ENCODE results near the gene ZNF90. TPM values are rescaled to one million over a fixed set of nuclear protein-coding genes. Genes with fewer than 3 reads are reported as not detected.
"Not testable (repeated sequence)": the region's sequence is repeated elsewhere in the genome, so short reads cannot be mapped to it uniquely, and the experiment has no call there.

ZNF90 gene
- total and polyA plus RNA-seq, 2 donors from 2014 or later: 2.3 to 4.7 TPM

DNA sequence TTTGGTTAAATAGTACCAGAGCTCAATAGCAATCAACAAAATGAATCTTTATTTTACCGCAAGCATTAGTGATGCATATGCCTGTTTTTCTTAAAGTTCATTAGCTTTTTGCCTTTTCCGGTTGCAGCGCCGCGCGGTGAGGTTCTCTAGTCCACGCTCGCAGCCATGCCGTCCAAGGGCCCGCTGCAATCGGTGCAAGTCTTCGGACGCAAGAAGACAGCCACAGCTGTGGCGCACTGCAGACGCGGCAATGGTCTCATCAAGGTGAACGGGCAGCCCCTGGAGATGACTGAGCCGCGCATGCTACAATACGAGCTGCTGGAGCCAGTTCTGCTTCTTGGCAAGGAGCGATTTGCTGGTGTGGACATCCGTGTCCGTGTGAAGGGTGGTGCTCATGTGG, 47.1 kb downstream of the ZNF90 start:
- Histone ChIP-seq H3K36me3 (ENCODE audit: control insufficient read depth in 2 of 3, insufficient read depth in 3 of 3, low read length in 3 of 3) (no peaks in the 10 kb centered on the region), H3K4me1 (ENCODE audit: control insufficient read depth in 2 of 3, insufficient read depth in 2 of 3, low read depth in 1 of 3, low read length in 3 of 3) (no peaks in the 10 kb centered on the region), H3K9me3 (ENCODE audit: control insufficient read depth in 2 of 3, insufficient read depth in 1 of 3, low read length in 3 of 3) (peaks cover 0 to 49% (median 9%) of the 10 kb centered on the region in 3 donors), H3K4me3 (ENCODE audit: low read length in 3 of 3) (no peak overlapping the region), H3K9ac (ENCODE audit: low read length in 3 of 3) (no peak overlapping the region), H3K27ac (ENCODE audit: low read depth in 2 of 2, low read length in 2 of 2) (no peak overlapping the region), H3K27me3 (ENCODE audit: control insufficient read depth, insufficient read depth, low read length) (no peaks in the 10 kb centered on the region)
- FAIRE-seq (no peak), DNase-seq (no peak)
- intact Hi-C loops (cut with DNase I): no loop called here
- TF ChIP-seq, protein P1, sequence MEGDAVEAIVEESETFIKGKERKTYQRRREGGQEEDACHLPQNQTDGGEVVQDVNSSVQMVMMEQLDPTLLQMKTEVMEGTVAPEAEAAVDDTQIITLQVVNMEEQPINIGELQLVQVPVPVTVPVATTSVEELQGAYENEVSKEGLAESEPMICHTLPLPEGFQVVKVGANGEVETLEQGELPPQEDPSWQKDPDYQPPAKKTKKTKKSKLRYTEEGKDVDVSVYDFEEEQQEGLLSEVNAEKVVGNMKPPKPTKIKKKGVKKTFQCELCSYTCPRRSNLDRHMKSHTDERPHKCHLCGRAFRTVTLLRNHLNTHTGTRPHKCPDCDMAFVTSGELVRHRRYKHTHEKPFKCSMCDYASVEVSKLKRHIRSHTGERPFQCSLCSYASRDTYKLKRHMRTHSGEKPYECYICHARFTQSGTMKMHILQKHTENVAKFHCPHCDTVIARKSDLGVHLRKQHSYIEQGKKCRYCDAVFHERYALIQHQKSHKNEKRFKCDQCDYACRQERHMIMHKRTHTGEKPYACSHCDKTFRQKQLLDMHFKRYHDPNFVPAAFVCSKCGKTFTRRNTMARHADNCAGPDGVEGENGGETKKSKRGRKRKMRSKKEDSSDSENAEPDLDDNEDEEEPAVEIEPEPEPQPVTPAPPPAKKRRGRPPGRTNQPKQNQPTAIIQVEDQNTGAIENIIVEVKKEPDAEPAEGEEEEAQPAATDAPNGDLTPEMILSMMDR (IDR thresholded peaks at IDR 0.05; ENCODE audit: borderline replicate concordance, extremely low read depth, insufficient read depth): no peak

DNA sequence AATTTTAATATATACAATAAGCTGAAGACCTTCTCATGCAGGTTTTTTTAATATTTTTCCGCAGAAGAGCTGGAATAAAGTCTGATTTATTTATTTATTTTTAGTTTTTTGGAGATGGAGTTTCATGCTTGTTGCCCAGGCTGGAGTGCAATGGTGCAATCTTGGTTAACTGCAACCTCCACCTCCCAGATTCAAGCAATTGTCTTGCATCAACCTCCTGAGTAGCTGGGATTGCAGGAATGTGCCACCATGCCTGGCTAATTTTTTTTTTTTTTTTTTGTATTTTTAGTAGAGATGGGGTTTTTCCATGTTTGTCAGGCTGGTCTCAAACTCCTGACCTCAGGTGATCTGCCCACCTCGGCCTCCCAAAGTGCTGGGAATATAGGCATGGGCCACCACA, 55.1 kb downstream of the ZNF90 start:
- H3K4me3 ChIP-seq (ENCODE audit: low read length in 3 of 3); H3K36me3 ChIP-seq (ENCODE audit: control insufficient read depth in 2 of 3, insufficient read depth in 3 of 3, low read length in 3 of 3); intact Hi-C loops (cut with DNase I); H3K27ac ChIP-seq (ENCODE audit: low read depth in 2 of 2, low read length in 2 of 2); DNase-seq; H3K9ac ChIP-seq (ENCODE audit: low read length in 3 of 3); H3K27me3 ChIP-seq (ENCODE audit: control insufficient read depth, insufficient read depth, low read length); H3K4me1 ChIP-seq (ENCODE audit: control insufficient read depth in 2 of 3, insufficient read depth in 2 of 3, low read depth in 1 of 3, low read length in 3 of 3); FAIRE-seq: not testable (repeated sequence)
- peaks cover 0 to 14% (median 4%) of the 10 kb centered on the region in 3 donors for H3K9me3 ChIP-seq (ENCODE audit: control insufficient read depth in 2 of 3, insufficient read depth in 1 of 3, low read length in 3 of 3)

DNA sequence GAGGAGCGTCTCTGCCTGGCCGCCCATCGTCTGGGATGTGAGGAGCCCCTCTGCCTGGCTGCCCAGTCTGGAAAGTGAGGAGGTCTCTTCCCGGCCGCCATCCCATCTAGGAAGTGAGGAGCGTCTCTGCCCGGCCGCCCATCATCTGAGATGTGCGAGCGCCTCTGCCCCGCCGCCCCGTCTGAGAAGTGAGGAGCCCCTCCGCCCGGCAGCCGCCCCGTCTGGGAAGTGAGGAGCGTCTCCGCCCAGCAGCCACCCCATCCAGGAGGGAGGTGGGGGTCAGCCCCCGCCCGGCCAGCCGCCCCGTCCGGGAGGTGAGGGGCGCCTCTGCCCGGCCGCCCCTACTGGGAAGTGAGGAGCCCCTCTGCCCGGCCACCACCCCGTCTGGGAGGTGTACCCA, 59.9 kb downstream of the ZNF90 start:
- H3K27ac ChIP-seq (ENCODE audit: low read depth in 2 of 2, low read length in 2 of 2); intact Hi-C loops (cut with DNase I); H3K27me3 ChIP-seq (ENCODE audit: control insufficient read depth, insufficient read depth, low read length); H3K4me1 ChIP-seq (ENCODE audit: control insufficient read depth in 2 of 3, insufficient read depth in 2 of 3, low read depth in 1 of 3, low read length in 3 of 3); H3K9me3 ChIP-seq (ENCODE audit: control insufficient read depth in 2 of 3, insufficient read depth in 1 of 3, low read length in 3 of 3); H3K9ac ChIP-seq (ENCODE audit: low read length in 3 of 3); FAIRE-seq; H3K4me3 ChIP-seq (ENCODE audit: low read length in 3 of 3); DNase-seq; H3K36me3 ChIP-seq (ENCODE audit: control insufficient read depth in 2 of 3, insufficient read depth in 3 of 3, low read length in 3 of 3): not testable (repeated sequence)

DNA sequence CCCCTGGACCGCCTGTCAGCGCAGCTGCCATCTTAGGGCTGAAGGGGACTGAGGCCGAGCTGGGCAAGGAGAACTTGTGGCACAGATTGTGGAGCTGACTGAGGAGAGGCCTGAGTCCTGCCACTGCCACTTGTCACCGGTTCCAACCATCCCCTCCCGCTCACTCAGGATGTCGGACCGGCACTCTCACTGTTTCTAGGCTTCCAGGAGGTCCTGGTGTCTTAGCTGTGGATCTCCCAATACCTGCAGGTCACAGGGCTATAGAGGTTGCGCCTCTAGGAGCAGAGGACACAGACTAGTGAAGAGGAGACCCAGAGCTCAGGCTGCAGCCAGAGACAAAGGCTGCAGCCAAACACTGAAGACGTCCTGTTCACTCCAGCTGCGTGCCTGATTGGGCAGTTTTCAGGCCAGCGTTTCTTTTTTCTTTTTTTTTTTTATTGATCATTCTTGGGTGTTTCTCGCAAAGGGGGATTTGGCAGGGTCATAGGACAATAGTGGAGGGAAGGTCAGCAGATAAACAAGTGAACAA, 73.9 kb downstream of the ZNF90 start:
- H3K27ac ChIP-seq (ENCODE audit: low read depth in 2 of 2, low read length in 2 of 2): no peak overlapping the region
- no peaks in the 10 kb centered on the region for H3K27me3 ChIP-seq (ENCODE audit: control insufficient read depth, insufficient read depth, low read length)
- H3K36me3 ChIP-seq (ENCODE audit: control insufficient read depth in 2 of 3, insufficient read depth in 3 of 3, low read length in 3 of 3): no peaks in the 10 kb centered on the region
- peaks cover 0 to 3% (median 0%) of the 10 kb centered on the region in 3 donors for H3K4me1 ChIP-seq (ENCODE audit: control insufficient read depth in 2 of 3, insufficient read depth in 2 of 3, low read depth in 1 of 3, low read length in 3 of 3)
- intact Hi-C loops (cut with DNase I): no loop called here
- TF ChIP-seq, protein P1 (IDR thresholded peaks at IDR 0.05; ENCODE audit: borderline replicate concordance, extremely low read depth, insufficient read depth): no peak
- FAIRE-seq: no peak
- no peaks in the 10 kb centered on the region for H3K9me3 ChIP-seq (ENCODE audit: control insufficient read depth in 2 of 3, insufficient read depth in 1 of 3, low read length in 3 of 3)
- no peak for DNase-seq
- no peak overlapping the region for H3K9ac ChIP-seq (ENCODE audit: low read length in 3 of 3)
- no peak overlapping the region for H3K4me3 ChIP-seq (ENCODE audit: low read length in 3 of 3)

DNA sequence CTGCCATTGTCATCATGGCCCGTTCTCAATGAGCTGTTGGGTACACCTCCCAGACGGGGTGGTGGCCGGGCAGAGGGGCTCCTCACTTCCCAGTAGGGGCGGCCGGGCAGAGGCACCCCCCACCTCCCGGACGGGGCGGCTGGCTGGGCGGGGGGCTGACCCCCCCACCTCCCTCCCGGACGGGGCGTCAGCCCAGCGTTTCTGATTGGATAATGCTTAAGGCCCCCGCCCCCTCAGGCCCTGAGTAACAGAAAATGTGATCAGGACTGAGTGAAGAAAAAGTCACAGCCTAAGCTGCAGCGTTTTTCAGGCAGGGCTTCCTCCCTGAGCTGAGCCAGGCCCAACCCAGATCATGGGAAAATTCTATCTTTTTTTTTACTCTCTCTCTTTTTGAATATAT, 74.7 kb downstream of the ZNF90 start:
- intact Hi-C loops (cut with DNase I); H3K27me3 ChIP-seq (ENCODE audit: control insufficient read depth, insufficient read depth, low read length); DNase-seq; H3K4me3 ChIP-seq (ENCODE audit: low read length in 3 of 3); H3K4me1 ChIP-seq (ENCODE audit: control insufficient read depth in 2 of 3, insufficient read depth in 2 of 3, low read depth in 1 of 3, low read length in 3 of 3); H3K9me3 ChIP-seq (ENCODE audit: control insufficient read depth in 2 of 3, insufficient read depth in 1 of 3, low read length in 3 of 3); H3K36me3 ChIP-seq (ENCODE audit: control insufficient read depth in 2 of 3, insufficient read depth in 3 of 3, low read length in 3 of 3); H3K27ac ChIP-seq (ENCODE audit: low read depth in 2 of 2, low read length in 2 of 2); FAIRE-seq; H3K9ac ChIP-seq (ENCODE audit: low read length in 3 of 3): not testable (repeated sequence)
